K562 (cell line): ENCODE measurements around the gene TRNAU1AP. TPM values are rescaled to one million over a fixed set of nuclear protein-coding genes. Genes with fewer than 3 reads are reported as not detected.

ENCODE experiments used
- ATAC-seq: fragments of 200-7000 bp; cut with Tn5 transposase; 3 replicates; pipeline ENCODE4 v1.9.1; 2020; ENCODE audit warnings: moderate library complexity
- BruUV-seq: library from RNA; stranded (reverse); fragments of 400-500 nt; replicated peaks from 2 replicates; lab custom pipeline; 2021; lab: Mats Ljungman, UMichigan
- CTCF ChIA-PET: fragments of 300-600 bp; formaldehyde crosslinking; extraction: SDS; loops from one replicate; lab custom pipeline; 2021; ENCODE audit warnings: low intra/inter-chr PET ratio; lab: Yijun Ruan, JAX
- POLR2A ChIA-PET: fragments of 300-600, 350-650 bp; sonication (Branson Sonifier 250); formaldehyde crosslinking; extraction: SDS; loops from one replicate; lab custom pipeline; 2021; ENCODE audit warnings: antibody characterized with exemption, inconsistent platforms; lab: Yijun Ruan, JAX
- DNase-seq, 4 experiments: peaks; one replicate each; pipeline versions ENCODE4 v3.0.0 to v3.0.0-alpha.2; 2011 to 2018; ENCODE audit warnings: low spot score in 3 of 4, mixed read lengths in 3 of 4; ENCODE audit errors: extremely low read depth in 1 of 4
- FAIRE-seq: peaks from 2 replicates; lab custom pipeline; 2011; peaks lifted over from hg19 to GRCh38; lab: Jason Lieb, UNC
- H2AFZ ChIP-seq: 2 replicates; pipeline ENCODE4 v1.6.0; 2011; ENCODE audit warnings: low read depth, low read length, control low read depth, inconsistent platforms
- H3K27ac ChIP-seq: fragments of 200-600 bp; 3 replicates; pipeline ENCODE4 v1.8.0; 2011; ENCODE audit warnings: low read depth, mild to moderate bottlenecking, control low read depth, inconsistent platforms, low read length, moderate library complexity, mixed read lengths; ENCODE audit errors: extremely low read depth
- H3K27me3 ChIP-seq, 2 experiments: fragments of 300-600 bp in 1 of 2; 2 replicates in 1 of 2; 3 replicates in 1 of 2; pipeline versions ENCODE4 v1.6.0 to v1.8.0; 2011; ENCODE audit warnings: inconsistent platforms in 2 of 2, low read length in 2 of 2, mild to moderate bottlenecking in 1 of 2, mixed read lengths in 1 of 2, moderate library complexity in 1 of 2; ENCODE audit not compliant: control insufficient read depth in 2 of 2, insufficient read depth in 2 of 2
- H3K36me3 ChIP-seq: fragments of 300-600 bp; 3 replicates; pipeline ENCODE4 v1.8.0; 2011; ENCODE audit warnings: mild to moderate bottlenecking, low read length, inconsistent platforms; ENCODE audit not compliant: control insufficient read depth, insufficient read depth
- H3K4me1 ChIP-seq, 2 experiments: fragments of 200-600 bp in 1 of 2; replicated peaks in 1 of 2; 2 replicates in 1 of 2; 3 replicates in 1 of 2; pipeline versions ENCODE4 v1.5.1 to v1.8.0; 2011; ENCODE audit warnings: inconsistent platforms in 2 of 2, low read length in 2 of 2, mild to moderate bottlenecking in 1 of 2, mixed read lengths in 1 of 2, moderate library complexity in 1 of 2; ENCODE audit not compliant: control insufficient read depth in 2 of 2, insufficient read depth in 2 of 2
- H3K4me2 ChIP-seq: 2 replicates; pipeline ENCODE4 v1.6.1; 2011; ENCODE audit warnings: low read length, control low read depth, inconsistent platforms, mixed read lengths; ENCODE audit not compliant: insufficient read depth
- H3K4me3 ChIP-seq: fragments of 200-600 bp; sonication (generic), shearing (Covaris generic); 2 replicates; pipeline ENCODE4 v1.5.1; 2016; ENCODE audit warnings: control low read depth, inconsistent platforms
- H3K79me2 ChIP-seq: fragments of 200-600 bp; 3 replicates; pipeline ENCODE4 v1.8.0; 2011; ENCODE audit warnings: low read length, inconsistent platforms; ENCODE audit not compliant: control insufficient read depth, insufficient read depth
- H3K9ac ChIP-seq, 2 experiments: 2 replicates each; pipeline versions ENCODE4 v1.6.0 to v1.6.1; 2011; ENCODE audit warnings: low read depth in 2 of 2, low read length in 2 of 2, control low read depth in 1 of 2, inconsistent platforms in 1 of 2, mild to moderate bottlenecking in 1 of 2, mixed read lengths in 1 of 2; ENCODE audit not compliant: insufficient read depth in 1 of 2
- H3K9me1 ChIP-seq: one replicate; pipeline ENCODE4 v1.6.0; 2011; ENCODE audit warnings: inconsistent platforms, mild to moderate bottlenecking, low read length, moderate library complexity; ENCODE audit not compliant: control insufficient read depth, insufficient read depth
- H3K9me3 ChIP-seq: replicated peaks from 2 replicates; pipeline ENCODE4 v1.5.1; 2011; ENCODE audit warnings: low read depth, low read length, inconsistent platforms; ENCODE audit not compliant: control insufficient read depth, insufficient read depth
- H4K20me1 ChIP-seq: replicated peaks from 2 replicates; pipeline ENCODE4 v1.6.1; 2011; ENCODE audit warnings: low read length, inconsistent platforms, mixed read lengths; ENCODE audit not compliant: control insufficient read depth, insufficient read depth
- CEBPG ChIP-seq, 3 experiments: fragments of 200-800 bp in 1 of 3; sonication (Bioruptor generic) in 1 of 3; sonication (generic) in 1 of 3; formaldehyde crosslinking in 1 of 3; IDR thresholded peaks in 2 of 3; conservative IDR thresholded peaks in 1 of 3; 2 replicates each; pipeline versions ENCODE4 v1.6.1 to v1.8.0; 2016 to 2022; ENCODE audit warnings: missing compliant biosample characterization in 2 of 3, missing genetic modification characterization in 2 of 3, mild to moderate bottlenecking in 1 of 3, missing genetic modification reagents in 1 of 3
- ESRRB ChIP-seq: fragments of 250-450 bp; sonication (Bioruptor Pico); IDR thresholded peaks from 2 replicates; pipeline ENCODE4 v1.5.0; 2020; ENCODE audit warnings: mild to moderate bottlenecking, moderate library complexity, borderline replicate concordance
- FIP1L1 ChIP-seq: fragments of 200-400 bp; formaldehyde crosslinking; IDR thresholded peaks from 2 replicates; pipeline ENCODE4 v1.6.1; 2018; ENCODE audit warnings: mild to moderate bottlenecking, low read depth, low read length; ENCODE audit not compliant: poor library complexity, severe bottlenecking
- RHOXF2B ChIP-seq: fragments of 250-450 bp; sonication (Bioruptor Pico); conservative IDR thresholded peaks from 2 replicates; pipeline ENCODE4 v1.5.1; 2021
- TRIM24 ChIP-seq, 2 experiments: fragments of 450-650 bp; IDR thresholded peaks; 2 replicates each; pipeline ENCODE4 v1.6.1; 2016
- WGBS: fragments of 100-300 bp; shearing (Covaris generic); methylation state at CpG from one replicate; pipeline ENCODE4 v1.1.6; 2016; ENCODE audit warnings: low coverage, mixed read lengths; ENCODE audit not compliant: insufficient coverage; ENCODE audit errors: missing lambda C conversion rate; 5-methylcytosine and 5-hydroxymethylcytosine counted together
- in situ Hi-C: fragments of 300-500 bp; cut with MboI; formaldehyde crosslinking; loops from 4 replicates; pipeline ENCODE4 v1.15.0; 2018; ENCODE audit warnings: inconsistent platforms, mixed read lengths
- intact Hi-C: fragments of 100-400 bp; cut with micrococcal nuclease; formaldehyde crosslinking; loops from 2 replicates; pipeline ENCODE4 v1.14.2; 2022
- polyA plus RNA-seq, 8 experiments: library from polyadenylated mRNA; depleted of rRNA in 4 of 8; stranded (reverse) in 5 of 8; unstranded in 3 of 8; fragments of >200 nt; fragmentation: Nextera tagmentation in 2 of 8; fragmentation: Illumina TruSeq in 1 of 8; extraction: Ambion mirVana in 2 of 8; extraction: Trizol in 1 of 8; gene quantifications; 2 replicates each; pipeline versions ENCODE4 v1.2.1 to v1.2.3, GENCODE V29; 2011 to 2014; ENCODE audit warnings: inconsistent platforms in 1 of 8, missing spikeins in 1 of 8
- total RNA-seq, 7 experiments: library from RNA; depleted of rRNA in 6 of 7; stranded (reverse); fragments of >200 nt in 6 of 7; fragmentation: Illumina TruSeq in 2 of 7; extraction: Trizol in 2 of 7; gene quantifications; 2 replicates each; pipeline versions ENCODE4 v1.2.1 to v1.2.3, GENCODE V29; 2011 to 2021; ENCODE audit warnings: low replicate concordance in 1 of 7
- TF ChIP-seq, protein P1 (sequence below): fragments of 250-450 bp; sonication (Bioruptor Pico); IDR thresholded peaks from 2 replicates; pipeline ENCODE4 v1.5.0; 2021
- TF ChIP-seq, protein P2 (sequence below), 2 experiments: fragments of 450-650 bp; IDR thresholded peaks; 2 replicates each; pipeline ENCODE4 v1.6.1; 2016
- TF ChIP-seq, protein P3 (sequence below): fragments of 250-450 bp; sonication (Bioruptor Pico); IDR thresholded peaks from 2 replicates; pipeline ENCODE4 v1.8.0; 2022; ENCODE audit warnings: moderate library complexity, mild to moderate bottlenecking, inconsistent platforms
- TF ChIP-seq, protein P4 (sequence below): sonication (generic); formaldehyde crosslinking; IDR thresholded peaks from 2 replicates; pipeline ENCODE4 v1.8.0; 2022; ENCODE audit warnings: mild to moderate bottlenecking, missing genetic modification reagents, borderline replicate concordance

The TRNAU1AP gene
- total and polyA plus RNA-seq, 9 of the 15 experiments (the other 6 are each of a cell fraction or from before 2014, with no cell fraction given): 34.9 to 110 (median 46.3) TPM

DNA sequence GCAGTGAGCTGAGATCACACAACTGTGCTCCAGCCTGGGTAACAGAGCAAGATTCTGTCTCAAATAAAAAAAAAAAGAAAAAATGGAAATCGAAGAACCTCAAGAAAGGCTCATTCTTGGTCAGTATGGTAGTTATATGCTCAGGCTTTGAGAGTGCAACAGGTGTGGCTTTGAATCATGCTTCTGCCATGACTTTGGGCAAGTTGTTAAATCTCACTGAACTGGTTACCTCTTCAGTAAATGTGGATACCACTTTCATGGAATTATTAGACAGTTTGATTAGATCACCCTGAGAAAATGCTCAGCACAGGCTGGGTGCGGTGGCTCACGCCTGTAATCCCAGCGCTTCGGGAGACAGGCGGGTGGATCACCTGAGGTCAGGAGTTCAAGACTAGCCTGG is 12.8 kb downstream of the TRNAU1AP start:
- TF ChIP-seq FIP1L1: no peak
- H3K4me2 ChIP-seq: no peak overlapping the region
- ChIA-PET POLR2A (interaction anchor here (0.6 to 11.0 kb wide), 6 partner anchors 10 to 228 kb away, joined by 3 to 157 read pairs (median 3); partner anchors contain the start of genes RNU11 and TRNAU1AP), CTCF (no interaction called here)
- H3K27me3 ChIP-seq: no peaks in the 10 kb centered on the region
- H4K20me1 ChIP-seq: no peaks in the 10 kb centered on the region
- DNase-seq: no peak
- 93% methylated on average over 6 of the region's 6 CpGs for WGBS
- in situ Hi-C loops: no loop called here
- no peaks in the 10 kb centered on the region for H3K4me1 ChIP-seq
- no peak overlapping the region for H3K9ac ChIP-seq
- H2AFZ ChIP-seq: no peak overlapping the region
- no peak overlapping the region for H3K4me3 ChIP-seq
- no TSS peak for BruUV-seq
- no peaks in the 10 kb centered on the region for H3K9me1 ChIP-seq
- FAIRE-seq: no peak
- H3K36me3 ChIP-seq: peaks cover 70% of the 10 kb centered on the region; the same call in 2 of the 3 replicates
- no peak for ATAC-seq
- intact Hi-C loops: no loop called here
- H3K9me3 ChIP-seq: no peaks in the 10 kb centered on the region
- no peaks in the 10 kb centered on the region for H3K79me2 ChIP-seq
- H3K27ac ChIP-seq: no peak overlapping the region

DNA sequence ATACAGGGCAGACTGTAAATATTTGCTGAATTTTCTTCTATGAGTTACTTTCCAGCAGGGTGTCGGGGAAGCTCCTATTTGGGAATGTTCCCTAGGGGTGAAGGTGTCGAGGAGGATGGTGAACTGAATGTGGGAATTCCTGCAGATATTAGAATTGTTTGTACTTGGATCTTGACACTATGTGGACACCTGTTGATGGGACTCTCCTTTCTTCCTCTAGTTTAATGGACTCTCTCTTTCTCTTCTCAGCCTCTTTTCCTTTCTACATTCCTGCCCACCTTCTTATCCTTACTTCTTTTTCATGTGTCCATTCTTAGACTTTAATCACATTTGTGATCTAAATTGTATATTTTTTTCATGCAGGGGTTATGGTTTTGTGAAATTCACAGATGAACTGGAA is 14.0 kb downstream of the TRNAU1AP start:
- Histone ChIP-seq H3K9me3 (no peaks in the 10 kb centered on the region), H2AFZ (no peak overlapping the region), H3K4me2 (no peak overlapping the region), H3K9me1 (no peaks in the 10 kb centered on the region), H3K27me3 (no peaks in the 10 kb centered on the region), H4K20me1 (no peaks in the 10 kb centered on the region), H3K27ac (no peak overlapping the region), H3K4me3 (no peak overlapping the region), H3K36me3 (peaks cover 71% of the 10 kb centered on the region; the same call in 2 of the 3 replicates), H3K4me1 (no peaks in the 10 kb centered on the region), H3K9ac (no peak overlapping the region), H3K79me2 (no peaks in the 10 kb centered on the region)
- ChIA-PET CTCF (no interaction called here), POLR2A (interaction anchor here (0.6 to 11.0 kb wide), 6 partner anchors 12 to 1010 kb away, joined by 3 to 157 read pairs (median 4); partner anchors contain the start of genes RNU11 and TRNAU1AP)
- 89% methylated on average over 2 of the region's 2 CpGs for WGBS
- DNase-seq (no peak), ATAC-seq (no peak), FAIRE-seq (no peak)
- no TSS peak for BruUV-seq
- intact Hi-C loops: no loop called here
- in situ Hi-C loops: no loop called here
- TF ChIP-seq CEBPG (CRISPR knock-in tag; IDR thresholded peaks at IDR 0.05) (no peak), CEBPG (tag; conservative IDR thresholded peaks at IDR 0.05 in 1 of 2, IDR thresholded peaks at IDR 0.05 in 1 of 2) (no peak), TRIM24 (IDR thresholded peaks at IDR 0.05) (no peak), ESRRB (CRISPR knock-in tag) (no peak), RHOXF2B (no peak)
- TF ChIP-seq, protein P1, sequence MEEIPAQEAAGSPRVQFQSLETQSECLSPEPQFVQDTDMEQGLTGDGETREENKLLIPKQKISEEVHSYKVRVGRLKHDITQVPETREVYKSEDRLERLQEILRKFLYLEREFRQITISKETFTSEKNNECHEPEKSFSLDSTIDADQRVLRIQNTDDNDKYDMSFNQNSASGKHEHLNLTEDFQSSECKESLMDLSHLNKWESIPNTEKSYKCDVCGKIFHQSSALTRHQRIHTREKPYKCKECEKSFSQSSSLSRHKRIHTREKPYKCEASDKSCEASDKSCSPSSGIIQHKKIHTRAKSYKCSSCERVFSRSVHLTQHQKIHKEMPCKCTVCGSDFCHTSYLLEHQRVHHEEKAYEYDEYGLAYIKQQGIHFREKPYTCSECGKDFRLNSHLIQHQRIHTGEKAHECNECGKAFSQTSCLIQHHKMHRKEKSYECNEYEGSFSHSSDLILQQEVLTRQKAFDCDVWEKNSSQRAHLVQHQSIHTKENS: no peak
- TF ChIP-seq, protein P2, sequence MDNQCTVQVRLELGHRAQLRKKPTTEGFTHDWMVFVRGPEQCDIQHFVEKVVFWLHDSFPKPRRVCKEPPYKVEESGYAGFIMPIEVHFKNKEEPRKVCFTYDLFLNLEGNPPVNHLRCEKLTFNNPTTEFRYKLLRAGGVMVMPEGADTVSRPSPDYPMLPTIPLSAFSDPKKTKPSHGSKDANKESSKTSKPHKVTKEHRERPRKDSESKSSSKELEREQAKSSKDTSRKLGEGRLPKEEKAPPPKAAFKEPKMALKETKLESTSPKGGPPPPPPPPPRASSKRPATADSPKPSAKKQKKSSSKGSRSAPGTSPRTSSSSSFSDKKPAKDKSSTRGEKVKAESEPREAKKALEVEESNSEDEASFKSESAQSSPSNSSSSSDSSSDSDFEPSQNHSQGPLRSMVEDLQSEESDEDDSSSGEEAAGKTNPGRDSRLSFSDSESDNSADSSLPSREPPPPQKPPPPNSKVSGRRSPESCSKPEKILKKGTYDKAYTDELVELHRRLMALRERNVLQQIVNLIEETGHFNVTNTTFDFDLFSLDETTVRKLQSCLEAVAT (IDR thresholded peaks at IDR 0.05): no peak
- TF ChIP-seq, protein P3, sequence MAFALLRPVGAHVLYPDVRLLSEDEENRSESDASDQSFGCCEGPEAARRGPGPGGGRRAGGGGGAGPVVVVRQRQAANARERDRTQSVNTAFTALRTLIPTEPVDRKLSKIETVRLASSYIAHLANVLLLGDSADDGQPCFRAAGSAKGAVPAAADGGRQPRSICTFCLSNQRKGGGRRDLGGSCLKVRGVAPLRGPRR (CRISPR knock-in tag): no peak
- TF ChIP-seq, protein P4, sequence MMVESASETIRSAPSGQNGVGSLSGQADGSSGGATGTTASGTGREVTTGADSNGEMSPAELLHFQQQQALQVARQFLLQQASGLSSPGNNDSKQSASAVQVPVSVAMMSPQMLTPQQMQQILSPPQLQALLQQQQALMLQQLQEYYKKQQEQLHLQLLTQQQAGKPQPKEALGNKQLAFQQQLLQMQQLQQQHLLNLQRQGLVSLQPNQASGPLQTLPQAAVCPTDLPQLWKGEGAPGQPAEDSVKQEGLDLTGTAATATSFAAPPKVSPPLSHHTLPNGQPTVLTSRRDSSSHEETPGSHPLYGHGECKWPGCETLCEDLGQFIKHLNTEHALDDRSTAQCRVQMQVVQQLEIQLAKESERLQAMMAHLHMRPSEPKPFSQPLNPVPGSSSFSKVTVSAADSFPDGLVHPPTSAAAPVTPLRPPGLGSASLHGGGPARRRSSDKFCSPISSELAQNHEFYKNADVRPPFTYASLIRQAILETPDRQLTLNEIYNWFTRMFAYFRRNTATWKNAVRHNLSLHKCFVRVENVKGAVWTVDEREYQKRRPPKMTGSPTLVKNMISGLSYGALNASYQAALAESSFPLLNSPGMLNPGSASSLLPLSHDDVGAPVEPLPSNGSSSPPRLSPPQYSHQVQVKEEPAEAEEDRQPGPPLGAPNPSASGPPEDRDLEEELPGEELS: no peak
